Endothelial cell of umbilical vein (primary cell): ENCODE measurements around the gene TRAPPC12. TPM values are rescaled to one million over a fixed set of nuclear protein-coding genes. Genes with fewer than 3 reads are reported as not detected.

Source experiments
- BruUV-seq: library from RNA; stranded (reverse); fragments of 400-500 nt; replicated peaks from 2 replicates; lab custom pipeline; 2021; lab: Mats Ljungman, UMichigan
- CTCF ChIA-PET: fragments of 300-600, 350-600 bp; sonication (Branson Sonifier 250); formaldehyde crosslinking; loops from one replicate; lab custom pipeline; 2021; ENCODE audit warnings: antibody characterized with exemption, inconsistent platforms; lab: Charles Lee
- POLR2A ChIA-PET: fragments of 300-600, 350-600 bp; sonication (Branson Sonifier 250); formaldehyde crosslinking; loops from one replicate; lab custom pipeline; 2021; ENCODE audit warnings: antibody characterized with exemption, inconsistent platforms; lab: Charles Lee
- DNase-seq: peaks from one replicate; pipeline ENCODE4 v3.0.0-alpha.2; 2011; ENCODE audit warnings: low read depth, low spot score
- FAIRE-seq: peaks from 2 replicates; lab custom pipeline; 2011; peaks lifted over from hg19 to GRCh38; lab: Jason Lieb, UNC
- H2AFZ ChIP-seq: 2 replicates; pipeline ENCODE4 v1.6.0; 2012; ENCODE audit warnings: low read depth, low read length, control low read depth, inconsistent platforms
- H3K27ac ChIP-seq: 2 replicates; pipeline ENCODE4 v1.5.1; 2011; ENCODE audit warnings: low read depth, mild to moderate bottlenecking, control low read depth, low read length, moderate library complexity; ENCODE audit not compliant: insufficient read depth
- H3K27me3 ChIP-seq, 2 experiments: 2 replicates each; pipeline versions ENCODE4 v1.6.0 to v1.6.1; 2011; ENCODE audit warnings: low read length in 2 of 2, mixed read lengths in 1 of 2; ENCODE audit not compliant: control insufficient read depth in 2 of 2, insufficient read depth in 2 of 2
- H3K36me3 ChIP-seq, 2 experiments: 2 replicates in 1 of 2; 3 replicates in 1 of 2; pipeline ENCODE4 v1.5.1; 2011; ENCODE audit warnings: low read length in 2 of 2, mild to moderate bottlenecking in 1 of 2, moderate library complexity in 1 of 2; ENCODE audit not compliant: control insufficient read depth in 2 of 2, insufficient read depth in 2 of 2; ENCODE audit errors: extremely low read depth in 1 of 2
- H3K4me1 ChIP-seq: 3 replicates; pipeline ENCODE4 v1.5.1; 2011; ENCODE audit warnings: mild to moderate bottlenecking, low read length; ENCODE audit not compliant: control insufficient read depth, insufficient read depth; ENCODE audit errors: extremely low read depth
- H3K4me2 ChIP-seq: 2 replicates; pipeline ENCODE4 v1.6.1; 2011; ENCODE audit warnings: low read length, control low read depth, mixed read lengths; ENCODE audit not compliant: insufficient read depth
- H3K4me3 ChIP-seq, 3 experiments: fragments of 200-600 bp in 1 of 3; sonication (generic), shearing (Covaris generic) in 1 of 3; replicated peaks in 1 of 3; 2 replicates each; pipeline ENCODE4 v1.5.1; 2011 to 2016; ENCODE audit warnings: control low read depth in 3 of 3, low read length in 3 of 3, mild to moderate bottlenecking in 2 of 3, inconsistent platforms in 1 of 3, low read depth in 1 of 3, moderate library complexity in 1 of 3; ENCODE audit not compliant: insufficient read depth in 1 of 3
- H3K79me2 ChIP-seq: 2 replicates; pipeline ENCODE4 v1.6.0; 2012; ENCODE audit warnings: low read length, inconsistent platforms; ENCODE audit not compliant: control insufficient read depth, insufficient read depth
- H3K9ac ChIP-seq: replicated peaks from 2 replicates; pipeline ENCODE3; 2011; ENCODE audit warnings: low read length, control low read depth; ENCODE audit not compliant: insufficient read depth; ENCODE audit errors: extremely low read depth
- H3K9me1 ChIP-seq: replicated peaks from 3 replicates; pipeline ENCODE4 v1.6.0; 2011; ENCODE audit warnings: mild to moderate bottlenecking, low read length; ENCODE audit not compliant: control insufficient read depth, insufficient read depth; ENCODE audit errors: extremely low read depth
- H3K9me3 ChIP-seq: replicated peaks from 2 replicates; pipeline ENCODE4 v1.5.1; 2012; ENCODE audit warnings: low read length, inconsistent platforms; ENCODE audit not compliant: control insufficient read depth, insufficient read depth
- H4K20me1 ChIP-seq: replicated peaks from 2 replicates; pipeline ENCODE3; 2011; ENCODE audit warnings: mild to moderate bottlenecking, low read length; ENCODE audit not compliant: control insufficient read depth, insufficient read depth; ENCODE audit errors: extremely low read depth
- CTCF ChIP-seq, 2 donors: IDR thresholded peaks; 1 replicate in 1 of 2; 2 replicates in 1 of 2; pipeline ENCODE4 v1.5.1; 2011; ENCODE audit warnings: low read length in 2 of 2, mild to moderate bottlenecking in 2 of 2, moderate library complexity in 2 of 2, control low read depth in 1 of 2, inconsistent platforms in 1 of 2, low read depth in 1 of 2; ENCODE audit not compliant: insufficient read depth in 1 of 2; ENCODE audit errors: extremely low read depth in 1 of 2
- EZH2 ChIP-seq: IDR thresholded peaks from 2 replicates; pipeline ENCODE4 v1.6.1; 2012; ENCODE audit warnings: borderline replicate concordance, low read depth, mild to moderate bottlenecking, moderate library complexity, low read length, inconsistent platforms; ENCODE audit not compliant: severe bottlenecking
- FOS ChIP-seq: IDR thresholded peaks from 2 replicates; pipeline ENCODE4 v1.6.1; 2011; ENCODE audit warnings: mild to moderate bottlenecking, low read length, moderate library complexity, borderline replicate concordance; ENCODE audit not compliant: insufficient read depth
- GATA2 ChIP-seq: IDR thresholded peaks from 2 replicates; pipeline ENCODE4 v1.7.0; 2011; ENCODE audit warnings: low read depth, mild to moderate bottlenecking, moderate library complexity, mixed read lengths, low read length; ENCODE audit not compliant: insufficient read length, insufficient read depth
- JUN ChIP-seq: IDR thresholded peaks from 2 replicates; pipeline ENCODE4 v1.6.1; 2011; ENCODE audit warnings: borderline replicate concordance, low read depth; ENCODE audit not compliant: insufficient read length, insufficient read depth
- MAX ChIP-seq: IDR thresholded peaks from 2 replicates; pipeline ENCODE4 v1.6.1; 2011; ENCODE audit not compliant: insufficient read depth, insufficient read length
- MYC ChIP-seq: IDR thresholded peaks from one replicate; pipeline ENCODE4 v1.6.1; 2011; ENCODE audit warnings: mild to moderate bottlenecking, low read depth, low read length
- POLR2A ChIP-seq: IDR thresholded peaks from 2 replicates; pipeline ENCODE4 v1.6.1; 2012; ENCODE audit warnings: low read depth, mild to moderate bottlenecking, control low read depth, low read length
- POLR2AphosphoS5 ChIP-seq: IDR thresholded peaks from 2 replicates; pipeline ENCODE4 v1.6.1; 2012; ENCODE audit warnings: low read depth, mild to moderate bottlenecking, control low read depth, low read length, moderate library complexity; ENCODE audit not compliant: insufficient read depth
- dilution Hi-C: fragments of 300-500 bp; cut with MboI; formaldehyde crosslinking; loops from one replicate; pipeline ENCODE4 v1.15.0; 2019; ENCODE audit warnings: low sequenced_read_pairs; ENCODE audit not compliant: extremely low pct_ligation_motif_present
- intact Hi-C: fragments of 100-400 bp; cut with micrococcal nuclease; formaldehyde crosslinking; loops from one replicate; pipeline ENCODE4 v1.10.0; 2022
- polyA plus RNA-seq, 4 experiments: library from polyadenylated mRNA; depleted of rRNA in 3 of 4; stranded (reverse) in 3 of 4; unstranded in 1 of 4; fragments of >200 nt; gene quantifications; 2 replicates each; pipeline versions ENCODE4 v1.2.1 to v1.2.3, GENCODE V29; 2011 to 2012; ENCODE audit warnings: missing spikeins in 1 of 4
- total RNA-seq: library from RNA; stranded (reverse); gene quantifications from 2 replicates; pipeline ENCODE4 v1.2.3, GENCODE V29; 2021

Gene TRAPPC12
- total and polyA plus RNA-seq, 2 donors (not counting 3 experiments of a cell fraction or from before 2014, with no cell fraction given), result 47.5 to 81.5 TPM

- H3K27ac ChIP-seq, result no peak overlapping the region
- FAIRE-seq, result no peak
- H4K20me1 ChIP-seq, result no peaks in the 10 kb centered on the region
- ChIA-PET POLR2A (no interaction called here), CTCF (interaction anchor here (1.3 to 2.9 kb wide), 3 partner anchors 11 to 49 kb away, joined by 4 to 20 read pairs (median 6); no protein-coding TSS in a partner anchor)
- H3K79me2 ChIP-seq, result no peaks in the 10 kb centered on the region
- H3K4me1 ChIP-seq, result no peaks in the 10 kb centered on the region
- BruUV-seq, result no TSS peak
- H3K9me3 ChIP-seq, result no peaks in the 10 kb centered on the region
- H2AFZ ChIP-seq, result no peak overlapping the region
- no peak overlapping the region for H3K4me3 ChIP-seq
- DNase-seq, result no peak
- H3K4me2 ChIP-seq, result no peak overlapping the region
- H3K9me1 ChIP-seq, result no peaks in the 10 kb centered on the region
- no peak overlapping the region for H3K9ac ChIP-seq
- no peaks in the 10 kb centered on the region for H3K27me3 ChIP-seq
- dilution Hi-C loops, result no loop called here
- intact Hi-C loops, result no loop called here
- TF ChIP-seq FOS (no peak), MAX (no peak), GATA2 (no peak), POLR2A (no peak), JUN (no peak), CTCF (IDR thresholded peaks at IDR 0.05; ENCODE audit: extremely low read depth in 1 of 2, insufficient read depth in 1 of 2, low read depth in 1 of 2, low read length in 2 of 2) (no peak), EZH2 (no peak), MYC (no peak), POLR2AphosphoS5 (no peak)
- H3K36me3 ChIP-seq, result peaks cover 0 to 12% of the 10 kb centered on the region in 2 experiments
Measured at GRCh38 chr2:3472966-3473365, 93.5 kb downstream of the TRAPPC12 start.
